SK-MEL-5 (cell line): ENCODE measurements around the gene CACNA2D1. TPM values are rescaled to one million over a fixed set of nuclear protein-coding genes. Genes with fewer than 3 reads are reported as not detected.

Experiments
- DNase-seq: peaks from one replicate; pipeline ENCODE4 v3.0.0-alpha.2; 2016; ENCODE audit warnings: low read depth, low spot score
- in situ Hi-C: cut with HindIII; loops from 2 replicates; pipeline ENCODE4 v1.10.0; 2016; ENCODE audit warnings: low sequenced_read_pairs, high pct_unique_total_duplicates, low pct_unique_long_range_greater_than_20kb
- total RNA-seq: library from RNA; depleted of rRNA; stranded (reverse); fragments of >200 nt; shearing (Covaris generic); gene quantifications from 2 replicates; pipeline ENCODE4 v1.2.3, GENCODE V29; 2014

CACNA2D1 gene
- total RNA-seq, 1 experiment from 2014 or later, result 10.3 TPM

DNA sequence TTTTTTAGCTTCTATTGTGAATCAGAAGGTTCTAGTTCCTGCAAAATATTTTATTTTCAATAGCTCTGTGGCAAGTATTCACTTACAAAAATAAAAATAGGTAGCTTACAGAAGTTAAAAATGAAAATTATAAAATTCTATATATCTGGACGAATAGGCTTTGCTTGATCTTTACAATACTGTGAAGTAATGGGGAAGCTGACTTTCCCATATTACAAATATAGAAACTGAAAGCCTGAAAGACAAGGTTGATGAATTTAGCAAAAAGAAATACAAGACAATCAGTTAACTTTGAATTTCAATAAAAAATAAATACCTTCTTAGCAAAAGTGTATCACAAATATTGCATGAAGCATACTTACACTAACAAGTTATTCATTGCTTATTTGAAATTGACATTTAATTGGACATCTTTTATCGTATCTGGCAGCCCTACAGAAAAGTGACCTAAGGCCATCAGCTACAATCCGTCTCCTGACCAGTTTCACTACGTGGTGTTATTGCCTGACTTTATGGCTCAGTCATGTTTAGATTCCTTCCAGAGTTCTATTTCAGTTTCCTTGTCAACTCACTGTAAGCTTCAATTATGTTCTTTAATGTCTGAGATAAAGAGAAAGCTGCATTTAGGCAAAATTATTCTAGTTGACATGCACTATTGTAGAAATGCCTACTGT, 363.2 kb downstream of the CACNA2D1 start:
- DNase-seq, result no peak
- in situ Hi-C loops, result no loop called here

DNA sequence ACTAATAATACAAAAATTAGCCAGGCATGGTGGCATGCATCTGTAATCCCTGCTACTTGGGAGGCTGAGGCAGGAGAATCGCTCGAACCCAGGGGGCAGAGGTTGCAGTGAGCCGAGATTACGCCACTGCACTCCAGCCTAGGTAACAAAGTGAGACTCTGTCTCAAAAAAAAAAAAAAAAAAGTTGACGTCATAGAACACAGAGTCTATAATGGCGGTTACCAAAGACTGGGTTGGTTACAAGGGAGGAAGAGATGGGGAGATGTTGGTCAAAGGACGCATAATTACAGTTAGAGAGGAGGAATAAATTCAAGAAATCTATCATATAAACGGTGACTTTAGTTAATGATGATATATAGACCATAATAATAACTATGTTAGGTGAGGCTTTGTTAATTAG, 364.1 kb downstream of the CACNA2D1 start:
- in situ Hi-C loops, result no loop called here

DNA sequence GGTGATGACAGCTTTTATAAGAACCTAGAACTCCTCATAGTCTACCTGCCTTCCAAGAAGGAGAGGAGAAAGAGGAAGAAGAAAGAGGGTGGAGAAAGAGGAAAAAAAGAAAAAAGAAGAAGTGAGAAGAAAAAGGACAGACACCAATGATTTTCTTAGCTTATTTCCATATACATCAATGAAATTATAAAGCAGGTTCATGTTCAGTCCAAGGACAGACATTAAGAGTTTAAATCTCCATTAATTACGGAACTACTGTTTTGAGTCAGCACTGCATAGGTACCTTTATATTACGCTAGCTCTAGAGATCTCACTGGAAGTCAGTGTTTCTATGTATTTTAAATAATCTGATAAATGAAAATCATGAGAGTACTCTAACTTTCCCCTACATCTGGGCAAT, 364.8 kb downstream of the CACNA2D1 start:
- DNase-seq, result no peak
- in situ Hi-C loops, result no loop called here

More for the DNA sequence above, 364.1 kb downstream of the CACNA2D1 start:
- DNase-seq, result no peak

DNA sequence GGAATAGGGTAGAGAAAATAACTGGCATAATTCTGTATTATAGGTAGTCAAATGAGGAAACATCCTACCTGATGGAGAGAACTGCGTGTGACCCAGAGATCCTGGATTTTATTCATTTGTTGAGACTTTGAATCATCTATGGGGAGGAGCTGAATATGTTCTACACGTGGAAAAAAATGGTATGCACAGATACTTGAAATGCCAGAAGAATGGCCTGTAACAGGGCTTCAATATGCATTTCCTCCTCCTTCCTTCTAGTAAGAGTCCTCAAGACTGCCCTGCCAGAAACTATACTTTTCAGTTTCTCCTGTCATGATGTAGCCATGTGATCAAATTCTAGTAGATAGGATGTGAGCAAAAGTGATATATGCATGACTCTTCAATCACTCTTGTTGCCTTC, 372.1 kb downstream of the CACNA2D1 start:
- DNase-seq, result no peak
- in situ Hi-C loops, result no loop called here

DNA sequence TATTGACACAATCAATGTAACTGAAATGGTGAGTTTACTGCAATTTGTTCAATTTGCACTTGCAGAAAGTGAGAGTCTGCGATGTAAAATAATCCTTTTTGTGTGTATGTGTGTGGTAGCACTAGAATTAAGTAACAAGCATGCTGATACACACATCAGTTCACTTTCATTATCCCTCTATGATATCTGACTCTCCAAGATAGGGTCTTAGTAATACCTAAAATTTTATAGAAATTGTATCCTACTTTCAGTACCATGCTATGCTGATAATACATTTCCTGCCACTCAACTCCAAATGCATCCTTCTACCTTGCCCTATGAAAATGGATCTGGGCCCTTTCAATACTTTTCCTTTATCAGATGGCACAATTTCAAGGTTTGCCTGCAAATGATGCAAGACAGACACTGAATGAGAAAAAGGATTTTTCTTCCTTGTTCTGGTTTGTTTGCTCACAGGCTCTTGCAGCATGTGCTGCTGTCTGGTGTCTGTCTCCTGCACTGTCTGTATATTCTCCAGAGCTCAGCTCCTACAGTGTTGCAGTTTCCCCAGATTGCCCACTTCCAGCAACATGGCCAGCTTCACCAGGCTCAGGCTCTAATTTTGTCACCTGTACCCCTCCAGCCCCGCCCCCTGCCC, 375.8 kb downstream of the CACNA2D1 start:
- no peak for DNase-seq
- in situ Hi-C loops, result no loop called here

DNA sequence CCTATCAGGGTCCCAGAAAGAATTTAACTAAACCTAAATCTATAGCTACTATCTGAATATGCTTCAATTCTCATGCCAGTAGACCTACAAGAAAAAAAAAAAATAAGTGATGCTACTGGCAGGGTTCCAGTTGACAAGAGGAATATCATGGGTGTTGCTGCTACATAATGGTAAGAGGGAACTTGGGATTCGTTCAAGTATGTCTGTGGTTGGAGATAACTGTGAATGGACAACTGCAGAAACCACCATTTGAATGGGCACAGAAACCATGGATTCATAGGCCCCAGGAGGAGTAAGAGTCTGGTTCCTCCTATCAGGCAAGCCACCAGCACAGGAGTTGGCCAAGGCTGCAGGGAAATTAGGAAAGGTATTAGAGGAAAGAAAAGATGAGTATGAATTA, 386.1 kb downstream of the CACNA2D1 start:
- DNase-seq, result no peak
- in situ Hi-C loops, result no loop called here

DNA sequence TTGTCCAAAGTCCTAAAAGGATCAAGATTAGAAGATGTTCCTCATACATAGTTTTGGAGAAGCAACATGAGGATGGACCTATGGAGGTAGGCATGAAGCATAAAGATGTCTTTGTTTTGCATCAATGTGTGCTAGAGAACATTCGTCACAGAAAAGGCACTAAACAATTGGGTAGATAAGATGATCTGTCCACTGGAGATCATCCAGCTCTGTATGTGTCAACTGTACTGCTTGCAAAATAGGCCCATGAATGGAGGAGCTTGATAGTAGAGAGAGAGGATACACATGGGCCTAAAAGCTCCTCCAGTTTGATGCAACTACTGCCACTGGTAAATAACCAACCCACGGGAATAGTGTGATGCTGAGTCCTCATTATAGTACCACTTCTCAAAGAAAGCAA, 387.3 kb downstream of the CACNA2D1 start:
- in situ Hi-C loops, result no loop called here
- no peak for DNase-seq

DNA sequence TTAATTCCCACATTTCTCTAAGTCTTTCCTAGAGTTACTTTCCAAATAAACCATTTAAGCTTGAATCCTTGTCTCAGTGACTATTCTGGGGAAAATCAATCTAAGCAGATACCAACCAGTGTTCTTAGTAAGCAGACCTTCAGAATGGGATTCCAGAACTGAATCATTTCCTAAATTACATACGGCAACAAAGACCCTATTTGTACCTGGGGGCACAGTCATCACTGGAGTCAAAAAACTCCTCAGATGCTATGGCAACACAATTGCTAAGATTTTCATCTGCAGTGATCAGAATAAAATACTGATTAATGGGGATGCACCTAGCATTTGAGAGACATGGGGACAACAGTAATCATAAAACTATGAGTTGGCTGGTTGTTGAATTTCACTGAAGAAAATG, 389.0 kb downstream of the CACNA2D1 start:
- no peak for DNase-seq
- in situ Hi-C loops, result no loop called here

DNA sequence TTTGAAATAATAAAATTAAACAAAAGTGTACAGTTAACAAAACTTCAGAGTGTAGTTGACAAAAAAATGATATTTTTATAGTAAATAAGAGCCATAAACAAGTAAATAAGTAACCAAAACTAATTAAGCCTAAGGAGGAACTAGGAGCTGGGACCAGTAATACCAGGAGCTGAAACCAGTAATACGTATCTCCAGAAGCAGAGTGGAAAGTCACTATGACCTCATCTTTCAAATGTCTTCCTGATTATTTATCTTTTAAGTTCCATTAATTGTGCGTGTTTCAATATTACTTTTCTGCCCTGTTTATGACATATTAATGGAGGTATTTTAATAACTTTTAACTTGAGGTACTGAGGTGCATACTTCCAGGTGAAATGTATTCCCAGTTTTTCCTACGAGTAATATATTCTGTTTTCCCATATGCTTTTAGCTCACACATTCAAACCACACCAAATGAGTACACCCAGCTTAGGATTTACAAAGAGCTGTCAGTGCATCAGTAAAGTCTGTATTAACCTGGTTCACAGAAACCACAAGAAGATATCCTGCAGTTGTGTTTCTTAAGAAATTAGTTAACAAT, 390.0 kb downstream of the CACNA2D1 start:
- no peak for DNase-seq
- in situ Hi-C loops, result no loop called here

DNA sequence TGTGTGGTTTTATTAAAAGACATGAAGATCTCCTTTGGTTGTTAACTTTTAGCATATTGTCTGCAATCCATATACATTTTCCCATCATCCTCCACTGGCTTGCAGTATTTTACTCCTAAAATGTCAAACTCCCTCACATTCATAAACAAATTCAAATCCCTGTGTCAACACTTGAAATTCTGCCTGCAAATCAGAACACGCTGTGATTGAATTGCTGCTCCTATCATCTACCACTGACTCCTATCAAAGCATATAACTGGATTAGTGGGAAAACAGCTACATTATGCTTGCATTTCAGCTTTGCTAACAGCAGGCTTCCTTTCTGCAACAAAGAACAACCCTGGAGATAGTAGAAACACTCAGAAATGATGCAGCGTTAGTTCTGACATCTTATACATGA, 392.0 kb downstream of the CACNA2D1 start:
- no peak for DNase-seq
- in situ Hi-C loops, result no loop called here

DNA sequence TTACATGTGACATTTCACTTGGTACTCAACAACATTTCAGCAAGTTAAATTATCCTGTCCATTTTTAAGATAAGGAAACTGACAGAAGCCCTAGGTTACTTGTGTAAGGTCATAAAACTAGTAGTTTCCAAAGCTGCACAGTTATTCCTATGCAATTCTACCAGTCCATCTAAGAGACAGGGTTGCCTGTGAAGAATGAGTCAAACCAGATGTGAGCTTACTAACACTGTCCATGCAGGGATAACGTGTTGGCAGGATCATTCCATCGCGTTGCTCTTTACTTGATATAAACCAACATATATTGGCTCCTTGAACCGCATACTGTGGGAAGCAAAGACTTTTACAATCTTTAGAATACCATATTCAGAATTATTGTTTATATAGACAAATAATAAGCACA, 392.8 kb downstream of the CACNA2D1 start:
- DNase-seq, result no peak
- in situ Hi-C loops, result no loop called here

DNA sequence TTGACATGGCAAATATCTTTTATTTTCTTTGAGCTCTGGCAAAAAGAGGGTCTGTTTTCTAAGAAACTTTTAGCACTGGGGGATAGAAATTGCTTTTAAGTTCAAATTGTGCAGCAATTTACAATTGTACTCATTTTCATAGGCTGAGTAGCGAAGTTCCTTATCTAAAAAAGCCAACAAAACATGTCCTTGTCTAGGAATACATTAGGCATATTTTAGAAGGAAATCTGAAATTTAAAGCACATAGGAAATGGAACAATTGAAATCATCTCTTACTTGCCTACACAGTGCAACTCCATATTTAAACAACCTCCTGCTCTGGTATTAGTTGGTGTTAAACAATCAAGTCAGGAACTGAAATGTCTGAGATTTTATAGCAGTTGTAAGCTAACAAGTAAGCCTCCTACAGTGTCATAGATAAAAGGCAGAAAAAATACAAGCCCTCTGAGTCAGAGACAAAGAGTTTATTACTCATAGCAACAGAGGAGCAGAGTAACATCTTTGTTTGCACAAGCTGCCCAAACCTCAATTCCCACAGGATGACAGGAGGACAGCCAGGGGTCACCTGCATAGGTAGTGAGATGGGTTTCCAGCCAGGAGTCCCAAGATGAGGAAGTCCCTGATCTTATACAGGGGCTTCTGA, 393.6 kb downstream of the CACNA2D1 start:
- in situ Hi-C loops, result no loop called here
- DNase-seq, result peak; percentile 29

DNA sequence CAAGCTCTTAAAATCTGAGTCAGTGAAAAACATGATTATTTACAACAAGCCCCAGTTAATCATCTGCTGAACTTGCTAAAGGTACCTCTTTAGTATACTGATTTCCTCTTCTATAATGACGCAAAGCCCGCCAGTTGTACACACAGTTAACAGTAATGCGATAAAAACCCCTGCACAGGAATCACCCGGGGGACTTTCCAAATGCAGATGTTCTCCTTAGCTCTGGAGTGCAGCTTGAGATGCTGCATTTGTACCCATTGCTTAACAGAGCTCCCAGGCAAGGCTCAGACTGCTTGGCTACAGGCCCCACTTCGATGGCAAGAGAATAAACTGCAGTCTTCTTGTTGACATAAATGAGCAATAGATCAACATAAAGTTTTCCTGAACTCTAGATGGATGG, 394.1 kb downstream of the CACNA2D1 start:
- DNase-seq, result no peak
- in situ Hi-C loops, result no loop called here

DNA sequence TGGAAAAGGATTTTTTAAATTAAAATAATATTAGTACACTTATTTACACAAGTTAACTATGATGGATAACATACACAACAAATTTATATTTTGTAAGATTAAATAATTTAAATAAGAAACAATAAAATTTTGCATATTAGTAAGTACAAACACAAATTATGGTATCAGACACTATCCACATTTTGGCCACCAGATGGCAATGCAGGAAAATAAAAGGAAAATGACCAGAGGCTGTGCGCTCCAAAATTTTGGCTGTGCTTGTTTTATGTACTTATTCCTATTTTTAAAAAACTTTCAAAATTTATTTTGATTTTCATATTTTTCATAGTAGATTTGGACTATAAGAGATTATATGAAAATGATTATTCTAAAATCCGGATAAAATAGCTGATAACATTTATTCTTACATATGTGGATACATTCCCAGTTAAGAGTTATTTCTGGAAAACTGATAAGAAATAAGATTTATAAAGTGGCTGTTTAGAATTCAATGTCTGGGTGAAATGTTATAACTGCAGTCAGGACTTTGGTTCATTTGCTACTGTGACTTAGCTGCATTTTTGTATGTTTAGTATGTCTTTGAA, 399.0 kb downstream of the CACNA2D1 start:
- peak; percentile 75 for DNase-seq
- in situ Hi-C loops, result no loop called here

DNA sequence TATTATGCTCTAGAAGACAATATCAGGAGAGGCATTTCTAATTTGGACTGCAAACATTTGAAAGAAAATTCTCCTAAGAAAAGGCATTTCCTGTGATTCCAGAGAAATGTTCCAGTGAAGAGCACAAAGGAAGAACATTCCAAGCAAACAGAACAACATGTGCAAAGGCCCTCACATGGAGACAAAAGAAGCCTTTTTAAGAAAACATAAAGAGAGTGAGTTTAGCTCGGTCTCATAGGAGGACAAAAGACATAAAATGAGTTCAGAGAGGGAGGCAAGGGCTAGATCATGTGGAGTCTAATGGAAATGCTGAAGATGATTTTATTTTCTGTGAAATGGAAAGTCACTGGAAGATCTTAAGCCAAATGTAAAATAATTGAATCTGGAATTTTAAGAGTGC, 404.0 kb downstream of the CACNA2D1 start:
- peak; percentile 30 for DNase-seq
- in situ Hi-C loops, result no loop called here

DNA sequence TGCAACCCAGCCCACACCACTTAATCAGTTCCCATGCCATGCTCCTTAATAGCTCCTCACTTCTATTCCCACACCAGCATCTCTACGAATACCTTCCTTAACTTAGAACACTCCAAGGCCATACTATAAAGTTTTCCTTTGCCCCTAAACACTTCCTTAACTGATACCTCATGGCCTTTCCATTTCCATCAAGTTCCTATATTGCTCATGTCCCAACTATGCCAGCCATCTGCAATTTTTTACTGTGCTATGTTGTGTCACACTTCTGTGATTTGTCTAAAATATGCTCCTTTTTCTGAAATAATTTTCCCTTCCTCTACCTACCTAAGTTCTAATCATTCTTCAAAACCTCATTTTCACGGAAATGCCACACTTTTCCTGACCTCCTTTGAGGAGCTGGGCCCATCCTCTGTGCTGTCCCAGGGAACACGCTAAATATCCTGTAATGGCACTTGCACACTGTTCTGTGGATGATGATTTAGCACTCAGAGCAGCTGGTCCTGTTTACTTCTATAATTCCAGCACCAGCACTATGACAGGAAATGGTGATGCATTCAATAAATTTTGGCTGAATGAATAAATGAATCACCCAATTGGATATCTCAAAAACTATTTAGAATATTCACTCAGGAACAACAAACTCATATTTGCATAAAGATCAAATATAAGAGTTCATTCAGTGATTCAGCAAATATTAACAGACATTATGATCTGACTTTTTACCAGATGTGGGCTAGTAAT, 407.3 kb downstream of the CACNA2D1 start:
- DNase-seq, result no peak
- in situ Hi-C loops, result no loop called here

DNA sequence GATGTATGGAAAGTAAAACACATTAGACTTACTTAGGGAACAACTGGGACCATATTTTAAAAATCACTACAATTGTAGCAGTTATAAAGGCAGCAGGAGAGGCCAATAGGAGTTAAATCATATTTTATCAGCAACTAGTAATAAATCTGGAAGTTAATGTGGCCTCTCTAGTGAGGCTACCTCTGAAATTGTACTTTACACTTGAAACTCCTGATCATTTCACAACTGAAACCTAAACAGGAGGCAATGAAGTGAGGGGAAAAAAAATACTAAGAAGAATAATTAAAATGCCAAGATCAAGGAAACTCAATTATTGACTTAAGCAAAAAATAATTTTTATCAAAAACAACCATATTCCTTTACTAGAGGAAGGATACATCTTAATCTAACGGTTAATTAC, 408.1 kb downstream of the CACNA2D1 start:
- no peak for DNase-seq
- in situ Hi-C loops, result no loop called here

DNA sequence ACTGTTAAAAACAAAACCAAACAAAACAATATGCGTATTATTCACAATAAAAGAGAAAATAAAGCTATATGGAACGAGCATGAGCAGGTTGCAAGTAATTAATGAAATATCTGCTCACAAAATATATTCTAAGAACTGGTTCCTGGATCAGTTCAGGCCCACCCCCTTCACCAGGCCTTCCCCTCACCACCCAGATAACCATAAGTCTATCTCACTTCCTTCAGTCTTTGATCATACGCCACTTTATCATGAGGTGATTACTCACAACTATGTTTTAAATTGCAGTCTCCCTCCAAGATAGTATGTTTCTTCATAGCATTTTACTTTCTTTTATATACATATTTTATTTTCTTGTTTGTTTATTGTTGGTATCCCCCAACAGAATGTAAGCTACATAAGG, 410.7 kb downstream of the CACNA2D1 start:
- in situ Hi-C loops, result no loop called here
- no peak for DNase-seq
